H1 (cell line): ENCODE data around the gene TRMT6.

Source experiments
- CTCF ChIP-seq, 3 experiments: IDR thresholded peaks; 1 replicate in 2 of 3; 2 replicates in 1 of 3; pipeline versions ENCODE4 v1.5.1 to v1.6.1; 2011; ENCODE audit warnings: low read length in 3 of 3, mild to moderate bottlenecking in 3 of 3, inconsistent platforms in 2 of 3, low read depth in 1 of 3, moderate library complexity in 1 of 3; ENCODE audit not compliant: insufficient read depth in 1 of 3; ENCODE audit errors: control extremely low read depth in 1 of 3
- EGR1 ChIP-seq: IDR thresholded peaks from 2 replicates; pipeline ENCODE4 v1.6.1; 2011; ENCODE audit warnings: low read depth, low read length, borderline replicate concordance
- FOSL1 ChIP-seq: IDR thresholded peaks from 2 replicates; pipeline ENCODE4 v1.6.1; 2011; ENCODE audit warnings: mild to moderate bottlenecking, low read depth, low read length, moderate library complexity; ENCODE audit not compliant: insufficient read depth
- POLR2A ChIP-seq, 2 experiments: IDR thresholded peaks; 1 replicate in 1 of 2; 2 replicates in 1 of 2; pipeline ENCODE4 v1.6.1; 2011; ENCODE audit warnings: low read depth in 2 of 2, low read length in 2 of 2, mild to moderate bottlenecking in 2 of 2; ENCODE audit errors: control extremely low read depth in 1 of 2
- POLR2AphosphoS5 ChIP-seq: IDR thresholded peaks from 2 replicates; pipeline ENCODE4 v1.6.1; 2011; ENCODE audit warnings: low read depth, low read length
- RFX5 ChIP-seq: IDR thresholded peaks from 2 replicates; pipeline ENCODE4 v1.6.1; 2011; ENCODE audit warnings: low read depth, low read length, improper control_type of control experiment, borderline replicate concordance

- no peak for TF ChIP-seq CTCF (IDR thresholded peaks at IDR 0.05; ENCODE audit: control extremely low read depth in 1 of 3, insufficient read depth in 1 of 3, low read depth in 1 of 3, low read length in 3 of 3)
- TF ChIP-seq RFX5: no peak
- TF ChIP-seq FOSL1: no peak
- no peak for TF ChIP-seq POLR2A (IDR thresholded peaks at IDR 0.05; ENCODE audit: control extremely low read depth in 1 of 2, low read depth in 2 of 2, low read length in 2 of 2)
- TF ChIP-seq EGR1: no peak
- no peak for TF ChIP-seq POLR2AphosphoS5
These were observed 31.3 kb downstream of the TRMT6 start for GRCh38 chr20:5918856-5919625.
